Omental fat pad (tissue), 4 donors: ENCODE data around the gene STYX. TPM values are rescaled to one million over a fixed set of nuclear protein-coding genes. Genes with fewer than 3 reads are reported as not detected.

Source experiments
- ATAC-seq: fragments of 150-250 bp; one replicate; pipeline ENCODE4 v1.9.1; 2016; ENCODE audit warnings: mild to moderate bottlenecking, moderate library complexity; ENCODE audit not compliant: low FRiP score
- DNase-seq: peaks from one replicate; pipeline ENCODE4 v3.0.0-alpha.2; 2019; ENCODE audit warnings: low spot score
- CTCF ChIP-seq, 3 donors: fragments of 450-650 bp; IDR thresholded peaks; one replicate each; pipeline ENCODE4 v1.5.1; 2016 to 2017; ENCODE audit warnings: antibody characterized with exemption in 3 of 3, mild to moderate bottlenecking in 3 of 3, moderate library complexity in 2 of 3
- total RNA-seq, 4 donors: library from RNA; depleted of rRNA; stranded (reverse); fragments of >200 nt; gene quantifications; one replicate each; pipeline ENCODE4 v1.1.0, GENCODE V29; 2016

Gene STYX
- total RNA-seq: 10 to 100 TPM; 12.5 to 18.6 (median 13.4) TPM

- TF ChIP-seq CTCF (IDR thresholded peaks at IDR 0.05): no peak
- peak; percentile 100 for ATAC-seq
Observed at GRCh38 chr14:52729925-52730708, at the start of gene STYX. STYX (plus strand) TSS chr14:52730166; CDS start chr14:52730475, 309 bp downstream.

GRCh38 chr14:52683985-52684520, 45.9 kb upstream of the STYX start:
- no peak for ATAC-seq
- no peak for DNase-seq
- no peak for TF ChIP-seq CTCF (IDR thresholded peaks at IDR 0.05)

More at GRCh38 chr14:52729925-52730708, at the start of gene STYX:
- DNase-seq: peak; percentile 91

- DNase-seq (no peak), ATAC-seq (no peak)
- no peak for TF ChIP-seq CTCF (IDR thresholded peaks at IDR 0.05)
Observed at GRCh38 chr14:52686176-52686575, 43.8 kb upstream of the STYX start.

- ATAC-seq (no peak), DNase-seq (no peak)
- no peak for TF ChIP-seq CTCF (IDR thresholded peaks at IDR 0.05)
Observed at GRCh38 chr14:52690983-52691760, 38.8 kb upstream of the STYX start.

GRCh38 chr14:52692248-52692962, 37.6 kb upstream of the STYX start:
- TF ChIP-seq CTCF (IDR thresholded peaks at IDR 0.05): no peak
- DNase-seq (no peak), ATAC-seq (no peak)

GRCh38 chr14:52693036-52693435, 36.9 kb upstream of the STYX start:
- TF ChIP-seq CTCF (IDR thresholded peaks at IDR 0.05): no peak
- ATAC-seq (no peak), DNase-seq (no peak)
